Natural killer cell treated with Interleukin-12 subunit alpha and Interleukin-12 subunit beta and Interleukin-15 and Interleukin-18, amount 100 ng/mL, for 72 hours (primary cell): ENCODE results near the gene KLRF1. TPM values are rescaled to one million over a fixed set of nuclear protein-coding genes. Genes with fewer than 3 reads are reported as not detected.

Experiments used
- ATAC-seq, 2 donors: fragments of 150-1000 bp; cut with Tn5 transposase in 1 of 2; sonication (Bioruptor Pico), chemical (Tn5 transposase) in 1 of 2; 2 replicates each; pipeline ENCODE4 v1.10.0; 2021
- DNase-seq: peaks from one replicate; pipeline ENCODE4 v3.0.0; 2022; ENCODE audit warnings: low spot score
- H3K27ac Mint-ChIP-seq, 2 donors: 1 replicate in 1 of 2; 2 replicates in 1 of 2; pipeline ENCODE4 v1.8.0; 2022; ENCODE audit warnings: mixed read lengths in 2 of 2, mild to moderate bottlenecking in 1 of 2, moderate library complexity in 1 of 2
- H3K27me3 Mint-ChIP-seq, 2 donors: 1 replicate in 1 of 2; 2 replicates in 1 of 2; pipeline ENCODE4 v1.8.0; 2022; ENCODE audit warnings: mixed read lengths in 2 of 2
- H3K36me3 Mint-ChIP-seq: one replicate; pipeline ENCODE4 v1.8.0; 2022; ENCODE audit warnings: mixed read lengths
- H3K4me1 Mint-ChIP-seq, 2 donors: 1 replicate in 1 of 2; 2 replicates in 1 of 2; pipeline ENCODE4 v1.8.0; 2022; ENCODE audit warnings: low read depth in 2 of 2, mixed read lengths in 2 of 2, mild to moderate bottlenecking in 1 of 2
- H3K4me3 Mint-ChIP-seq: one replicate; pipeline ENCODE4 v1.8.0; 2022; ENCODE audit warnings: mixed read lengths
- H3K9me3 Mint-ChIP-seq: 2 replicates; pipeline ENCODE4 v1.8.0; 2022; ENCODE audit warnings: mixed read lengths
- total RNA-seq, 2 donors: library from RNA; stranded (reverse); gene quantifications; one replicate each; pipeline ENCODE4 v1.2.3, GENCODE V29; 2022

Gene KLRF1, protein sequence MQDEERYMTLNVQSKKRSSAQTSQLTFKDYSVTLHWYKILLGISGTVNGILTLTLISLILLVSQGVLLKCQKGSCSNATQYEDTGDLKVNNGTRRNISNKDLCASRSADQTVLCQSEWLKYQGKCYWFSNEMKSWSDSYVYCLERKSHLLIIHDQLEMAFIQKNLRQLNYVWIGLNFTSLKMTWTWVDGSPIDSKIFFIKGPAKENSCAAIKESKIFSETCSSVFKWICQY
- total RNA-seq = 1 to 10 TPM; 1.7 to 2.1 TPM

DNA sequence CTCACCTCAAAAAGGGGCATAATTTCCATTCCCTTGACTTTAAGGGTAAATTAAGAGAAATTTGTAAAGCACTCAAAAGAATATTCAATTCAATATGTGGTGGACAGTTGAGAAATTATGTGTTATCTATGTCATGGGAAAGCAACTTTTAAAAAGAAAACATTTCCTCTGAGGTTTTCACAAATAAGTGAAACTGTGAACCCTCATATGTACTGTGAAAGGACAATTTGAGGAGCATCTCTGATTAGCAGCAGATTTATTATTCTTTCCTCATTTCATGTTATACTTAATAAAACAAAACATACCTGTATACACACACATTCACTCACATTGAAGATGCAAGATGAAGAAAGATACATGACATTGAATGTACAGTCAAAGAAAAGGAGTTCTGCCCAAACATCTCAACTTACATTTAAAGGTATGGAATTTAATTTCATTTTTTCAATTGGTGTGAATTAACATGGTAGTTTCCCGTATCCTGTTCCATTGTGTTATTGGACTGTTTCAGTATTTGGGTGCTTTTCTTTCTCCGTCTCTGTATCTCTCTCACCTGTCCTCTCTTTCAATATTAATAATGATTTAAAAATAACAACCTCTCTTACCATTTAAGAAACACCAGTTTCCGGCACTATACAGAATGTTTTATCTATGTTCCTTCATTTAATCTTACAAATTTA lies at the start of gene KLRF1:
KLRF1 (plus strand) TSS at position 273 of the 680 bp plus-strand sequence; CDS start at position 337, 64 bp downstream.
- Mint-ChIP-seq H3K27ac (peak within 1 kb of the TSS in 1 of 2 donors; percentile 93), H3K36me3 (peaks cover 29% of the 10 kb centered on the region), H3K4me3 (peak within 1 kb of the TSS; percentile 87), H3K4me1 (peaks cover 33 to 49% of the 10 kb centered on the region in 2 donors), H3K9me3 (peaks cover 16% of the 10 kb centered on the region), H3K27me3 (no peaks in the 10 kb centered on the region)
- DNase-seq (no peak), ATAC-seq (peak in 1 of 2 donors; percentile 43)

DNA sequence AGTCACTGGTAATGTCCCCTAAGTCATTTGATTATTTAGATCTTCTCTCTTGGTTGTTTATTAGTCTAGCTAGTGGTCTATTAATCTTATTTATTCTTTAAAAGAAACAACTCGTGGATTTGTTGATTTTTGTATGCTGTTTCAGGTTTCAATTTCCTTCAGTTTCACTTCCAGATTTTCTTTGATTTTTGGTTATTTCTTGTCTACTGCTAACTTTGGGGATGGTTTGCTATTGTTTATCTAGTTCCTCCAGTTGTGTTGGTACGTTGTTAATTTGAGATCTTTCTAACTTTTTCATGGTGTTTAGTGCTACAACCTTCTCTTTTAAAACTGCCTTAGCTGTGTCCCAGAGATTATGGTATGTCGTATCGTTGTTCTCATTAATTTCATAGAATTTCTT lies 48.1 kb upstream of the KLRF1 start:
- Mint-ChIP-seq H3K4me3 (no peak overlapping the region), H3K27me3 (no peaks in the 10 kb centered on the region), H3K27ac (peak overlapping the region in 1 of 2 donors; percentile 6), H3K36me3 (no peaks in the 10 kb centered on the region), H3K4me1 (peaks cover 23 to 25% of the 10 kb centered on the region in 2 donors), H3K9me3 (no peaks in the 10 kb centered on the region)
- DNase-seq (no peak), ATAC-seq (no peak)

DNA sequence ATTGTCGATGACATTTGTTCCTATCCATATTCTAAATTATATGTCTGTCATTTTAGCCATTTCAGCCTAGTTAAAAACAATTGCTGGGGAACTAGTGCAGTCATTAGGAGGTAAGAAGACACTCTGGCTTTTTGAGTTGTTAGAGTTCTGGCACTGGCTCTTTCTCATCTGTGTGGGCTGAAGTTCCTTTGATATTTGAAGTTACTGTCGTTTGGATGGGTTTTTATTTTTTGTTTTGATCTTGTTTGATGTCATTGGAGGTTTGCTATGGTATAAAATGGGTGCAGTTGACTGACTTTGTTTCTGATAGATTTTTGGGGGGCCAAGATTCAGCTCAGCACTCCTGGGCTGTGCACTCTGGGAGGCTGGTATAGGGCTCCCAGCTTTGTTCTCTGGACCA lies 45.9 kb upstream of the KLRF1 start:
- Mint-ChIP-seq H3K4me1 (peaks cover 5 to 9% of the 10 kb centered on the region in 2 donors), H3K9me3 (no peaks in the 10 kb centered on the region), H3K27ac (peak overlapping the region in 1 of 2 donors; percentile 26), H3K27me3 (no peaks in the 10 kb centered on the region), H3K36me3 (no peaks in the 10 kb centered on the region), H3K4me3 (no peak overlapping the region)
- no peak for DNase-seq
- no peak for ATAC-seq

DNA sequence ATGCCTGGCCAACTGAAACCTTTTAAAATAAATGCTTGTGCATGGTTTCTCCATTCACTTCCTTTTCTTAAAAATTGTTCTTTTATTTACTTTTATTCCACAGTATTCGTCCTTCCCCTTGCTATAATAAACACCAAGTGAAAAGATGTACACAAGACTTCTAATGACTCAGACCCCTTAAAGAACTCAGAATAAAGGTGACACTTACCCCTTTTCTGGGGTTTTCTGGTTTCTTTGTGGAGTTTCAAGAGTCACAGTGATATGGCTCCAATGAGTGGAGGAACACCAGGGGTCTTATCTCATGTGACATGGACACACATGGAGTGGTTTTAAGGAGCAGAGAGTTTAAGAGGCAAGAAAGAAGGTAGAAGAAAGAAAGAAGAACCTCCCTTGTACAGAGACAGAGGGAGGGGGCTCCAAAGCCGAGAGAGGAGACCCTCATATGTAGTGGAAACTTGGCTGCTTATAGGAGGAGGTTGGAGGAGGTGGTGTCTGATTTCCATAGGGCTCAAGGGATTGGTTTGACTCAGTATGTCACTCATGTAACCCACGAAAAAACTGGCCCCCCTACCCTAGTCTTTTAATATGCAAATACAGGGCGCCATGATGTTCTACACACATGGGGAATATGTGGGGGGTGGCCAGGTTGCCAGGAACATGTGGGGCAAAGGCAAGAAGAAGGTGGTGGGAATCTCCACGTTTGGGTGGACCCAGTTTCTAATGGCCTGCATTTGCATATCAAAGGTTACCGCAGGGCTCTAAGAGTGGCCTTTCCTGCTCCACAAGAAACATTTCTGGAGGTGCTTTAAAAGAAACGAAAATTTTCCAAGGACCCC lies 44.5 kb upstream of the KLRF1 start:
- H3K27me3 Mint-ChIP-seq = no peaks in the 10 kb centered on the region
- H3K4me1 Mint-ChIP-seq = peaks cover 9 to 12% of the 10 kb centered on the region in 2 donors
- no peaks in the 10 kb centered on the region for H3K9me3 Mint-ChIP-seq
- no peak for ATAC-seq
- no peaks in the 10 kb centered on the region for H3K36me3 Mint-ChIP-seq
- H3K4me3 Mint-ChIP-seq = no peak overlapping the region
- no peak for DNase-seq
- no peak overlapping the region for H3K27ac Mint-ChIP-seq

DNA sequence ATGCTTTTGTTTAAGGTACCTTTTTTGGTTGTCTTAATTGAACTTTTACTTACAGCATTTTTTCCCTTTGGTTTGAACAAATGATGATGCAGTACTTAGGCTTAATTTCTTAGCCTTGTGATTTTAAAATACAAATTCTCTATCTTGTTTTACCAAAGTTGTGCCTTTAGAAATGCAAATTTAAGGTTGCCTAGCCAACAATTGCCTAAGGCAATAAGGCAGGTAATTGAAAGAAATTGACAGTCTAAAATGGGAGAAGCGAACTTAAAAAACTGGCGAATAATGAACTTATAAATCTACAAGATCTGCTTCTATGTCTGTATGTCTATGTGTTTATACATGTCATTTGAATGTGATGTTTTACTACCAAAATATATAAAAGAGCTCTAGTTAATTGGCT lies 43.0 kb upstream of the KLRF1 start:
- ATAC-seq = no peak
- Mint-ChIP-seq H3K4me3 (no peak overlapping the region), H3K27me3 (no peaks in the 10 kb centered on the region), H3K27ac (no peak overlapping the region), H3K36me3 (no peaks in the 10 kb centered on the region), H3K4me1 (peaks cover 8 to 16% of the 10 kb centered on the region in 2 donors), H3K9me3 (no peaks in the 10 kb centered on the region)
- DNase-seq = no peak

DNA sequence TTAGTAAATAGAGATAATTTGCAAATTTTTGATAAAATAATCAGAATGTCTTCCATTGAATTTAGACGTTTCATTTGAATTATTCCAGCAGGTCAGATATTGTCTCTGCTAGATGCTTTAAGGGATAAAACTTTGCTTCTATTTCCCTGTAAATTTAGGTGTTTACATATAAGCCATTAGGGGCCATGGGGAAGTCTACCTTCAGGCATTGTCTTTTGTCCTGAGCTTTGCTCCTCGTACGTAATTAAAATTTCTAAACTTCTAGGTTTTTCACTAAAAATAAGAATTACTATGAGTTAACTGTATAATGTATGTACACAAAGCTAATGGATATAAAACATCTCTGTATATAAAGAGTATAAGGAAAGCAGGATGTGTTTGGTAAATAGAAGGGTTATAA lies 42.5 kb upstream of the KLRF1 start:
- H3K36me3 Mint-ChIP-seq = no peaks in the 10 kb centered on the region
- DNase-seq (no peak), ATAC-seq (no peak)
- H3K4me1 Mint-ChIP-seq = peaks cover 8 to 16% of the 10 kb centered on the region in 2 donors
- H3K4me3 Mint-ChIP-seq = no peak overlapping the region
- H3K27ac Mint-ChIP-seq = no peak overlapping the region
- no peaks in the 10 kb centered on the region for H3K27me3 Mint-ChIP-seq
- H3K9me3 Mint-ChIP-seq = no peaks in the 10 kb centered on the region

DNA sequence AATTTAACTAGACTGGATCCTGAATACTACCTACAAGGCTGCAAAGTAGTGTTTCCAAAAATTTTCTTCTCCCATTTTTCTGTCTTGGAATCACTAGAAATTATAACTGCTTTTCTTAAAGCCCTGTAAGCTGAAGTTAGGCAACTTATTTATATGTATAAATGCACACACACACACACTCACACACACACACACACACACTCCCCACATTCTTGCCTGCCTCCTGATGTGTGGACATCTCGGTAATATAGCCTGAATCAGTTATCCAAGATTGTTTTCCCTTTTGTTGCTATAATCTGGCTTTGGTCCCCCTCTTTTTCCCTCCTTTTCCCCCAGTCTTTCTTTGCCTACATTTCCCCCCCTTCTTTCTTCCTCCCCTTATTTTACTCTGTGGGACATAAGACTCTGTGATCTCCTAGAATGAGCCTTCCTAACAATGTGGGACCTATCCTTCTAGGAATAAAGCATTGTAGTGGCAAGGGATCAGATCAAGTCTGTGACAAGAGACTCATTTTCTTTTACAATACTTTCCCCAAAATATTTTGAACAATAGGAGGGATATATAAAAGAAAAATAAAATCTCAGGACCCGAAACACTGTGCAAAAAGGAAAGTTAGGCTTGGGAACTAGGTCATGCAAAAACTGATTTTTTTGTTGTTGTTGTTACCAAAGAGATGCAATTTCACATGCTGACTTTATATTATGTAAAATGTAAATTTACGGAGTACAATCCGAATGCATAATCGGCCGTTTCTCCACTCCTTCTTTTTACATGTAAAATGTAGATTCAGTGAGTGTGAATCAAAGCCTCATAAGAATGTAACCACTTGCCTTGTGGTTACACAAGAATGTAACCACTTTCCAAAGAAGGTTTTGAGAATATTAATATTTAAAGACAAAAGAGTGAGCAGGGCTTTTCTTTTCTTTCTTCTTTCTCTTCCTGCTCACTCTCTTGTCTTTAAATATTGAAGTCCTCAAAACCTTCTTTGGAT lies 40.3 kb upstream of the KLRF1 start:
- peaks cover 3% of the 10 kb centered on the region for H3K9me3 Mint-ChIP-seq
- peaks cover 6% of the 10 kb centered on the region for H3K36me3 Mint-ChIP-seq
- H3K27ac Mint-ChIP-seq = peak overlapping the region; percentile 64 to 82
- no peak for ATAC-seq
- DNase-seq = no peak
- peak overlapping the region; percentile 83 for H3K4me3 Mint-ChIP-seq
- peaks cover 6 to 24% of the 10 kb centered on the region in 2 donors for H3K4me1 Mint-ChIP-seq
- H3K27me3 Mint-ChIP-seq = no peaks in the 10 kb centered on the region

DNA sequence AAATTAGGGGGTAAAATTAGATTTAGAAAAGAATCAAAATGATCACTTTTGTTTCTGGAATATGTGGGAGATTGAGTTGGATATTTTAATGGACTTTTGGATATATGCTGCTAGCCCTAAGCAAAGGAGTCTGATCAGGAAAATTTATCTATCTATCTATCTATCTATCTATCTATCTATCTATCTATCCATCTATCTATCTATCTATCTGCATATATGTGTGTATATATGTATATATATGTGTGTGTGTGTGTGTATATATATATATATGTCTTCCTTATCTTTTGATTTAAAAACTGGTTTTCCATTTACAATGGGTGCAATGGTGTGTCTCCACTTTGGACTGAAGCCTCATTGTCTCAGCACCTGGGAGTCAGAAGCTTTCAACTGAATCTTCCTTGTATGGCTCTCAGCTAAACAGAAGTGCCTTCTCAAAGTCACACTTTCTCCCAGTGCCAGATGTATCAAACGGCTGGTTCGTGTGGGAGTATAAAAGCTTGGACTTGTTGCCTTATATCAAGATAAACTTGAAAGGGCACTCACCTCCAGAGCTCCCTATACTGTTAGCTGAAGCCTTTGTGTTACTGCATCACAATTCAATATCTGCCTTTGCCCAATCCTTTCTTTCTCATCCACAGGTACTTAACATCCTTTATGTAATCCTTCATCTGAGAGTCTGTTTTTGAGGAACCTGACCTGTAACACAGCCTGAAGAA lies 34.9 kb upstream of the KLRF1 start:
- H3K4me3 Mint-ChIP-seq = peak overlapping the region; percentile 90
- H3K4me1 Mint-ChIP-seq = peaks cover 41 to 68% of the 10 kb centered on the region in 2 donors

DNA sequence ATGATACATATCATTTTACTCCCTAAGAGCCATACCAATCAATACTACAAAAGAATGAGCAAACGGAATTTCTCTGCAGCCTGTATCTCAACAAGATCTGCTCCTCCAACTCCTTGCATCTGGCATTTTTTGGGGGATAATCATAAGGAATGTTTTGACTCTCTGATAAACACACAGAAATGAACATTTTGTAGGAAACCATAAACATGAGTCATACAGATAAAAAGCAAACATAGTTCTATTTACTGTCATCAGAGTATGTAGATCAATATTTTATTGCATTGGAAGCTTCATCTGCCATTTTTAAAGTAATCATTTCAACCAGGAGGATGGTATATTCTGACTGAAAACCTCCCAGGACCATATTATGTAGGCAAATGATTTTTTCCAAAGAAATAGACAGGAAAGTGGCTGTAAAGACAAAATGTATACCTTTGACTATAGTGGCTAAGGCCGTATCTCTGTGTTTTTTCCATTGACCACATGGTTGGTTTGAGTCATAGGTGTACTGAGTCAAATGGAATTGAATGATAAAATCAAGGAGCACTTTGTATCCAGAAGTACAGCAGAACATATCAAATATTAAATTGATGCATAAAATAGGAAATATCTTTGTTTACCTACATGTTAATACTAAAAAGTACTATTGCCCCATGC lies 34.2 kb upstream of the KLRF1 start:
- Mint-ChIP-seq H3K9me3 (peaks cover 3% of the 10 kb centered on the region), H3K4me1 (peaks cover 40 to 63% of the 10 kb centered on the region in 2 donors), H3K36me3 (peaks cover 10% of the 10 kb centered on the region), H3K4me3 (peak overlapping the region; percentile 90), H3K27ac (peak overlapping the region; percentile 94 to 95), H3K27me3 (no peaks in the 10 kb centered on the region)
- DNase-seq (no peak), ATAC-seq (peak; percentile 34 to 66)

More for the DNA sequence above, 34.9 kb upstream of the KLRF1 start:
- H3K36me3 Mint-ChIP-seq = peaks cover 10% of the 10 kb centered on the region
- ATAC-seq (no peak), DNase-seq (no peak)
- H3K27ac Mint-ChIP-seq = peak overlapping the region; percentile 94 to 95
- H3K9me3 Mint-ChIP-seq = peaks cover 3% of the 10 kb centered on the region
- no peaks in the 10 kb centered on the region for H3K27me3 Mint-ChIP-seq

DNA sequence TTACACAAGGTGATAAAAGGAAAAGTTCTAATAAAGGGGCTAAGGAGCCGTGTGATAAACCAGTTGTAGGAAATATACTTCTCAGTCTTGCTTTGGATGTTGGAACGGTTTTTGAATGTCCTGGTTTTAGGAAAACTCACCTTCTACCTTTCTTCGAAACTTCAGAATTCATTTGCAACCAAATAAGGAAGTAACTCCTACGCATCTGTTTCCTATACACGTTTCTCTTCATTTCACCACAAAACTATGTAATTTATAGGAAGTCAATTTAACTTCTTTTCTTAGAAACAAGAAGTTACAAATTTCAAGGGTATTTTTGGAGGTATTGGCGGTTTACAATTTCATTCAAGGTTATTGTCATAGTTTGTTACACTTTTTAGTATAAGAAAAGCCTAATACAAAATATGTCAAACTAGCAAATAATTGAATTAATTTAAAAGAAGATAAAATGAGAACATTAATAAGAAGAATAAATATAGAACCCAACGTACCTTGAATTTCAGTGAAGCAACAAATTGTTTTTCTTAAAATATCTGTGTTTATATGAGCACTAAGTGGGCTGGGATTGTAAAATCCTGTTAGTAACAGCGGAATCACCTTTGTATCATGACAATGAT lies 33.4 kb upstream of the KLRF1 start:
- peaks cover 42 to 63% of the 10 kb centered on the region in 2 donors for H3K4me1 Mint-ChIP-seq
- H3K36me3 Mint-ChIP-seq = peaks cover 10% of the 10 kb centered on the region
- DNase-seq (no peak), ATAC-seq (peak; percentile 13 to 30)
- peaks cover 3% of the 10 kb centered on the region for H3K9me3 Mint-ChIP-seq
- peak overlapping the region; percentile 90 for H3K4me3 Mint-ChIP-seq
- peak overlapping the region; percentile 94 to 95 for H3K27ac Mint-ChIP-seq
- H3K27me3 Mint-ChIP-seq = no peaks in the 10 kb centered on the region

DNA sequence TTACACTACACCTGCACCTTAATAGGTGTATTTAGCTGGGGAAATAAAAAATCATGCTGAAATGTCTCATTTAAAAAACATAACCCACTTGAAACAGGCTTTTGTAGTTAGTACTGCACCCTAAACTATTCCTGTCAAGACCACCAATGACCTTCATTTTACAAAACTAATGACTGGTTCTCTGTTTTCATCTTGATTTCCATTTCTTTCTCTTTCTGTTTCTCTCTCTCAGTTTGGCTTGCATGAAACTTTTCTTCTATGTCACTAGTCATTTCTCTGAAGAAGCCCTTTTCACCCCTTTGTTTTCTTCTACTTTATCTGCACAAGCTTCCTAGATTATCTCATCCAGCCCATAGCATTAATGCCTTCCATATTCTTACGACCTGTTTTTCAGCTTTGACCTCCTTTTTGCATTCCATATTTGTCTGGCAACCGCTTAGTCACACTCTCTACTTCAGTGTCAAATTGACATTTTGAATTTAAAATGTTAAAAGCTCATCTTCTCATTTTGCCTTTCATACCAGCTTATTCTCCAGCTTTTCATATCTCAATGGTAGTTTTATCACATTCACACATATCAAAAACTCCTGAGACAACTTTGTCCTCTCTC lies 32.7 kb upstream of the KLRF1 start:
- no peaks in the 10 kb centered on the region for H3K27me3 Mint-ChIP-seq
- H3K4me1 Mint-ChIP-seq = peaks cover 42 to 63% of the 10 kb centered on the region in 2 donors
- H3K27ac Mint-ChIP-seq = peak overlapping the region; percentile 94 to 95
- DNase-seq (no peak), ATAC-seq (peak; percentile 43 to 75)
- H3K4me3 Mint-ChIP-seq = peak overlapping the region; percentile 90
- peaks cover 10% of the 10 kb centered on the region for H3K36me3 Mint-ChIP-seq
- peaks cover 3% of the 10 kb centered on the region for H3K9me3 Mint-ChIP-seq
